HCT116 (cell line): ENCODE data around the gene GPR146. TPM values are rescaled to one million over a fixed set of nuclear protein-coding genes. Genes with fewer than 3 reads are reported as not detected.

ENCODE experiments used
- ATAC-seq: fragments of 200-7000 bp; cut with Tn5 transposase; 2 replicates; pipeline ENCODE4 v1.9.1; 2020; ENCODE audit warnings: mild to moderate bottlenecking, moderate library complexity
- BruUV-seq: library from RNA; stranded (reverse); fragments of 400-500 nt; replicated peaks from 2 replicates; lab custom pipeline; 2021; lab: Mats Ljungman, UMichigan
- CTCF ChIA-PET: fragments of 300-600 bp; sonication (Branson Sonifier 250); formaldehyde crosslinking; loops from one replicate; lab custom pipeline; 2021; ENCODE audit warnings: antibody characterized with exemption; lab: Charles Lee
- POLR2A ChIA-PET: fragments of 300-600, 350-600 bp; sonication (Branson Sonifier 250); formaldehyde crosslinking; loops from one replicate; lab custom pipeline; 2021; ENCODE audit warnings: antibody characterized with exemption; lab: Charles Lee
- RAD21 ChIA-PET, 2 experiments: fragments of 300-600 bp; sonication (Branson Sonifier 250); formaldehyde crosslinking; loops; one replicate each; lab custom pipeline; 2023; ENCODE audit warnings: low total read pairs in 2 of 2; ENCODE audit not compliant: uncharacterized antibody in 2 of 2, unreplicated experiment in 2 of 2, low non-redundant PET in 1 of 2; lab: Charles Lee
- DNase-seq: peaks from one replicate; pipeline ENCODE4 v3.0.0-alpha.2; 2010; ENCODE audit warnings: low read depth, low spot score
- H2AFZ ChIP-seq: fragments of 200-600 bp; shearing (Covaris generic), sonication (generic); 2 replicates; pipeline ENCODE4 v1.6.1; 2017; ENCODE audit warnings: low read depth, mixed run types, mixed read lengths, antibody characterized with exemption, low read length; ENCODE audit not compliant: poor library complexity, severe bottlenecking
- H3K27ac ChIP-seq: 2 replicates; pipeline ENCODE4 v1.5.1; 2012; ENCODE audit warnings: low read depth, low read length
- H3K27me3 ChIP-seq: fragments of 200-600 bp; sonication (generic); 2 replicates; pipeline ENCODE4 v1.6.1; 2016; ENCODE audit warnings: mixed run types, low read length, mixed read lengths; ENCODE audit not compliant: insufficient read depth
- H3K36me3 ChIP-seq, 2 experiments: fragments of 200-500 bp in 1 of 2; fragments of 200-600 bp in 1 of 2; sonication (Bioruptor generic) in 1 of 2; sonication (generic) in 1 of 2; 2 replicates each; pipeline versions ENCODE4 v1.5.1 to v1.6.1; 2014 to 2016; ENCODE audit warnings: low read length in 2 of 2, inconsistent platforms in 1 of 2, mixed read lengths in 1 of 2, mixed run types in 1 of 2; ENCODE audit not compliant: insufficient read depth in 2 of 2, control insufficient read depth in 1 of 2
- H3K4me1 ChIP-seq, 2 experiments: fragments of 200-600 bp in 1 of 2; sonication (generic) in 1 of 2; 2 replicates each; pipeline versions ENCODE4 v1.5.1 to v1.6.1; 2012 to 2017; ENCODE audit warnings: low read length in 2 of 2, inconsistent platforms in 1 of 2, mild to moderate bottlenecking in 1 of 2, mixed read lengths in 1 of 2, mixed run types in 1 of 2, moderate library complexity in 1 of 2; ENCODE audit not compliant: insufficient read depth in 2 of 2, control insufficient read depth in 1 of 2
- H3K4me2 ChIP-seq: fragments of 200-600 bp; sonication (generic); 2 replicates; pipeline ENCODE4 v1.6.1; 2017; ENCODE audit warnings: mixed run types, low read length, mixed read lengths
- H3K4me3 ChIP-seq, 2 experiments: fragments of 200-600 bp in 1 of 2; sonication (generic) in 1 of 2; replicated peaks in 1 of 2; 2 replicates each; pipeline ENCODE4 v1.5.1; 2011 to 2016; ENCODE audit warnings: low read length in 2 of 2, control low read depth in 1 of 2, low read depth in 1 of 2, mild to moderate bottlenecking in 1 of 2, mixed read lengths in 1 of 2, mixed run types in 1 of 2
- H3K79me2 ChIP-seq: fragments of 200-600 bp; sonication (generic); 2 replicates; pipeline ENCODE4 v1.6.1; 2017; ENCODE audit warnings: mild to moderate bottlenecking, mixed run types, low read length, moderate library complexity, mixed read lengths; ENCODE audit not compliant: insufficient read depth
- H3K9ac ChIP-seq: fragments of 200-600 bp; sonication (generic); 2 replicates; pipeline ENCODE4 v1.6.1; 2016; ENCODE audit warnings: low read length, mixed read lengths
- H3K9me2 ChIP-seq: fragments of 200-600 bp; sonication (generic), shearing (Covaris generic); 2 replicates; pipeline ENCODE4 v1.6.1; 2017; ENCODE audit warnings: mixed run types, mild to moderate bottlenecking, moderate library complexity; ENCODE audit not compliant: insufficient read depth
- H3K9me3 ChIP-seq, 2 experiments: fragments of 200-500 bp in 1 of 2; fragments of 200-600 bp in 1 of 2; sonication (Bioruptor generic) in 1 of 2; sonication (generic) in 1 of 2; 2 replicates each; pipeline ENCODE4 v1.6.1; 2014 to 2017; ENCODE audit warnings: low read length in 2 of 2, mixed read lengths in 2 of 2, inconsistent platforms in 1 of 2, low read depth in 1 of 2, mild to moderate bottlenecking in 1 of 2, mixed run types in 1 of 2, moderate library complexity in 1 of 2; ENCODE audit not compliant: control insufficient read depth in 1 of 2, insufficient read depth in 1 of 2
- H4K20me1 ChIP-seq: fragments of 200-600 bp; sonication (generic), shearing (Covaris generic); 2 replicates; pipeline ENCODE4 v1.6.1; 2017; ENCODE audit warnings: mixed run types, mild to moderate bottlenecking, moderate library complexity; ENCODE audit not compliant: insufficient read depth
- CEBPB ChIP-seq: IDR thresholded peaks from 2 replicates; pipeline ENCODE4 v1.6.1; 2012; ENCODE audit warnings: low read depth
- EGR1 ChIP-seq: IDR thresholded peaks from 2 replicates; pipeline ENCODE4 v1.6.1; 2012; ENCODE audit warnings: low read depth
- ELF1 ChIP-seq: IDR thresholded peaks from 2 replicates; pipeline ENCODE4 v1.6.1; 2012; ENCODE audit warnings: low read depth, borderline replicate concordance
- EZH2 ChIP-seq: fragments of 200-600 bp; sonication (generic); IDR thresholded peaks from 2 replicates; pipeline ENCODE4 v1.6.1; 2017; ENCODE audit warnings: antibody characterized with exemption, mixed run types
- POLR2A ChIP-seq: IDR thresholded peaks from 2 replicates; pipeline ENCODE4 v1.7.0; 2011; ENCODE audit warnings: borderline replicate concordance; ENCODE audit not compliant: insufficient read depth, insufficient read length; ENCODE audit errors: extremely low read depth
- POLR2AphosphoS5 ChIP-seq: IDR thresholded peaks from 2 replicates; pipeline ENCODE4 v1.6.1; 2011; ENCODE audit warnings: mild to moderate bottlenecking, low read depth, low read length, moderate library complexity
- RAD21 ChIP-seq: IDR thresholded peaks from 2 replicates; pipeline ENCODE4 v1.6.1; 2012; ENCODE audit warnings: low read depth, mild to moderate bottlenecking
- TCF7L2 ChIP-seq: IDR thresholded peaks from 2 replicates; pipeline ENCODE4 v1.7.0; 2011; ENCODE audit warnings: borderline replicate concordance, inconsistent platforms; ENCODE audit not compliant: insufficient read depth, insufficient read length; ENCODE audit errors: extremely low read depth
- YY1 ChIP-seq: IDR thresholded peaks from 2 replicates; pipeline ENCODE4 v1.6.1; 2011; ENCODE audit warnings: low read length, low read depth, moderate library complexity, mild to moderate bottlenecking; ENCODE audit not compliant: insufficient replicate concordance; ENCODE audit errors: extremely low read depth
- ZBTB33 ChIP-seq: IDR thresholded peaks from 2 replicates; pipeline ENCODE4 v1.6.1; 2011; ENCODE audit warnings: mild to moderate bottlenecking, low read length, moderate library complexity; ENCODE audit not compliant: insufficient replicate concordance; ENCODE audit errors: extremely low read depth
- intact Hi-C: fragments of 100-400 bp; cut with micrococcal nuclease; formaldehyde crosslinking; loops from 2 replicates; pipeline ENCODE4 v1.10.0; 2022
- total RNA-seq: library from RNA; stranded (reverse); gene quantifications from one replicate; pipeline ENCODE4 v1.2.1, GENCODE V29; 2021; ENCODE audit not compliant: unreplicated experiment
- TF ChIP-seq, protein P1 (sequence below): IDR thresholded peaks from 2 replicates; pipeline ENCODE4 v1.6.1; 2012

Gene GPR146
- total RNA-seq, 1 experiment from 2014 or later, result 2.4 TPM

DNA sequence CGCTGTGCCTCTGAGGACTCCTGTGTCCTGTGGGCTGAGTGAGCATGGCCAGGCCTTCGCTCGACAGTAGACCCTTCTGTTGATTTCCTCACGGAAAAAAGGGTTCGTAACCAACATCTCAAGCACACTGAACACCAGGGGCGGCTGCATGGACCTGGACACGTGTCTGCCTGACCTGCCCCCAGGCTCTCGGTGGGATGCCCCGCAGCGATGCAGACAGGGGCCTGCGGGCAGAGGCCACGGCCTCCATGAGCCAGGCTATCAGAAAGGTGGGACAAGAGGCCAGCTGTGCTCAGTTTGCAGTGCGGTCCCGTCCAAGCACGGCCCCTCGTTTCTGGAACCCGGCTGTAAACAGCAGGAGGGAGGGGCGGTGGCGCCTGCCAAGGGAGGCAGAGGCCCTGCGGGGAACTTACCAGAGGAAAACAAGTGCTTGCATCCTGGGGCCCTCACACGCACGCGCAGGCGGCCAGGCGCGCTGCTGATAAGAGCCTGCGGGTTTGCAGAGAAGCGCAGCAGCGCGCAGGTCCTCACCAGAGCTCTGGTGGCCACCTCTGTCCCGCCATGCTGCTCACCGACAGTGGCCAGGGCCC lies 10.6 kb downstream of the GPR146 start:
- H3K27me3 ChIP-seq, result no peaks in the 10 kb centered on the region
- H3K4me2 ChIP-seq, result no peak overlapping the region
- no peak overlapping the region for H2AFZ ChIP-seq
- RAD21 ChIA-PET, result no interaction called here
- H3K36me3 ChIP-seq, result no peaks in the 10 kb centered on the region
- no TSS peak for BruUV-seq
- no peak for ATAC-seq
- no peak overlapping the region for H3K27ac ChIP-seq
- CTCF ChIA-PET, result no interaction called here
- H3K9me3 ChIP-seq, result no peaks in the 10 kb centered on the region
- intact Hi-C loops, result no loop called here
- no peaks in the 10 kb centered on the region for H3K9me2 ChIP-seq
- H4K20me1 ChIP-seq, result no peaks in the 10 kb centered on the region
- no peak overlapping the region for H3K4me3 ChIP-seq
- DNase-seq, result no peak
- no peak for TF ChIP-seq ELF1
- no peak for TF ChIP-seq YY1
- TF ChIP-seq, protein P1, sequence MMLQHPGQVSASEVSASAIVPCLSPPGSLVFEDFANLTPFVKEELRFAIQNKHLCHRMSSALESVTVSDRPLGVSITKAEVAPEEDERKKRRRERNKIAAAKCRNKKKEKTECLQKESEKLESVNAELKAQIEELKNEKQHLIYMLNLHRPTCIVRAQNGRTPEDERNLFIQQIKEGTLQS, result no peak
- TF ChIP-seq POLR2AphosphoS5, result no peak
- TF ChIP-seq ZBTB33, result no peak
- TF ChIP-seq EZH2, result no peak
- no peak for TF ChIP-seq EGR1
- TF ChIP-seq TCF7L2, result no peak
- no peak for TF ChIP-seq CEBPB
- no peak for TF ChIP-seq RAD21
- TF ChIP-seq POLR2A, result no peak
- POLR2A ChIA-PET, result no interaction called here
- H3K4me1 ChIP-seq, result no peaks in the 10 kb centered on the region
- 0 out of 2 replicates have a peak, but pooled peaks cover 3% of the 10 kb centered on the region for H3K79me2 ChIP-seq
- no peak overlapping the region for H3K9ac ChIP-seq
